Lung (tissue), 12 donors: ENCODE results near the gene GNAS-AS1. TPM values are rescaled to one million over a fixed set of nuclear protein-coding genes. Genes with fewer than 3 reads are reported as not detected.

Experiments
- ATAC-seq: fragments of 200-7000 bp; cut with Tn5 transposase; one replicate; pipeline ENCODE4 v1.9.1; 2020; ENCODE audit warnings: moderate number of reproducible peaks; ENCODE audit not compliant: insufficient read depth, low FRiP score
- DNase-seq, 3 donors: peaks; one replicate each; pipeline ENCODE4 v3.0.0-alpha.2; 2013 to 2017
- H3K27ac ChIP-seq, 2 donors: one replicate each; pipeline ENCODE4 v1.5.1; 2013; ENCODE audit warnings: mild to moderate bottlenecking in 2 of 2, moderate library complexity in 2 of 2, control low read depth in 1 of 2, inconsistent platforms in 1 of 2, low read depth in 1 of 2, low read length in 1 of 2
- H3K27me3 ChIP-seq, 3 donors: one replicate each; pipeline ENCODE4 v1.5.1; 2013; ENCODE audit warnings: low read length in 2 of 3; ENCODE audit not compliant: control insufficient read depth in 3 of 3, insufficient read depth in 3 of 3
- H3K36me3 ChIP-seq, 4 donors: one replicate each; pipeline ENCODE4 v1.5.1; 2013; ENCODE audit warnings: low read length in 4 of 4, mild to moderate bottlenecking in 1 of 4, moderate library complexity in 1 of 4; ENCODE audit not compliant: control insufficient read depth in 4 of 4, insufficient read depth in 4 of 4
- H3K4me1 ChIP-seq, 5 donors: one replicate each; pipeline ENCODE4 v1.5.1; 2013; ENCODE audit warnings: low read length in 5 of 5, mild to moderate bottlenecking in 2 of 5, moderate library complexity in 1 of 5; ENCODE audit not compliant: control insufficient read depth in 5 of 5, insufficient read depth in 5 of 5
- H3K4me3 ChIP-seq: one replicate; pipeline ENCODE4 v1.5.1; 2013; ENCODE audit warnings: mild to moderate bottlenecking, control low read depth, moderate library complexity
- H3K9ac ChIP-seq, 2 donors: one replicate each; pipeline ENCODE4 v1.5.1; 2013; ENCODE audit warnings: low read length in 2 of 2, control low read depth in 1 of 2; ENCODE audit not compliant: insufficient read depth in 1 of 2
- H3K9me3 ChIP-seq, 4 donors: one replicate each; pipeline ENCODE4 v1.5.1; 2013; ENCODE audit warnings: low read length in 3 of 4, mild to moderate bottlenecking in 1 of 4, moderate library complexity in 1 of 4; ENCODE audit not compliant: control insufficient read depth in 4 of 4, insufficient read depth in 3 of 4
- CTCF ChIP-seq: IDR thresholded peaks from 2 replicates; pipeline ENCODE4 v1.5.1; 2012; ENCODE audit warnings: mild to moderate bottlenecking; ENCODE audit errors: control extremely low read depth, extremely low read depth
- whole genome bisulfite sequencing, 2 donors: extraction: QIAGEN DNeasy Blood & Tissue Kit; methylation state at CpG; one replicate each; pipeline ENCODE4 v1.1.7; 2013; 5-methylcytosine and 5-hydroxymethylcytosine counted together
- polyA plus RNA-seq, 2 donors: library from polyadenylated mRNA; stranded (reverse); fragments of 200-250 nt; gene quantifications; one replicate each; pipeline ENCODE4 v1.2.1, GENCODE V29; 2013
- total RNA-seq, 2 donors: library from RNA; depleted of rRNA in 1 of 2; stranded (reverse); fragments of >200 nt in 1 of 2; gene quantifications; one replicate each; pipeline ENCODE4 v1.2.1, GENCODE V29; 2014 to 2021
- donor health status: control.
- donor health status: control.
- donor health status: Bipolar disorder and iron deficiency.
- donor health status: healthy.
- donor health status: DM: yes; HTN: yes; CAD: no.

Gene GNAS-AS1
- total and polyA plus RNA-seq, 4 donors: 0.07 to 1.9 (median 0.74) TPM

GRCh38 chr20:58895448-58896180 is 44.9 kb upstream of the GNAS-AS1 start:
- Histone ChIP-seq H3K4me3 (no peak overlapping the region), H3K27me3 (no peaks in the 10 kb centered on the region), H3K9me3 (no peaks in the 10 kb centered on the region), H3K36me3 (peaks cover 3 to 14% (median 10%) of the 10 kb centered on the region in 4 donors), H3K4me1 (peaks cover 7 to 78% (median 53%) of the 10 kb centered on the region in 5 donors), H3K9ac (peak overlapping the region in 1 of 2 donors; percentile 30), H3K27ac (peak overlapping the region; percentile 3 to 7)
- DNase-seq (no peak), ATAC-seq (no peak)
- 52 to 68% methylated on average over 13 of the region's 13 CpGs for WGBS, 2 donors
- TF ChIP-seq CTCF: no peak

DNA sequence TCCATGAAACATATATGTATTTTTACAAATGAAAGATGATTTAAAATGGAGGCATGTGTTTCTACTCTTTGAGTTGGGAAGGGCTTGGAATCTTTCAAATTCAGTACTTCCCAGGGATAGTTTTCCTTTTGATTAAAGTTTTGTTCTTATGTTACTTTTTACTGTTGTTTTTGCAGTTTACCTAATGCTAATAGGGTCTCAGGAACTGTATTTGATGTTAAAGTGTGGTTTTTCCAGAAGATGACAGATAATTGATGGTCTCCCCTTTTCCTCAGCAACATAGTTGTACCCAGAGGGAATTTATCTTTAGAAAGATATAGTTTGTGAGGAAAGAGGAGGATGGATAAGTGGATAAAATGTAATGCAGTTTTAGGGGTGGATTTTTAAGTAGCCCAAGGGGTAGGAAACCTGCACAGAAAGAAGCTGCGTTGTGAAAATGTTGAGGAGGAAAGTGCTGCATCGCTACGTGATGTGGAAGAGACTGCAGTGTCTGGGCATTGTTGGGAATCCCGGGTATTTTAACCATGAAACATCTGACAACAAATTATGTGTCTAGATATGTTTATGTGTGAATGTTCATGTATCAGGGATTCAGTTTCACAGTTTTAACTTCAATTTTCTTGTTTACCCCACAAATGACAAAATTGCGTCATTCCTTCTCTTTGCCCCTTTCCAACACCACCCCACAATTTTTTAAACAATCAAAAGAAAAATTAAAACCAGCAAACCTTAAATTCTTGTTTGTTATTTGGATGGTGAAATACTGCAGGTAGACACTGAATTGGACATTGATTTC is 44.1 kb upstream of the GNAS-AS1 start:
- peaks cover 7 to 77% (median 47%) of the 10 kb centered on the region in 5 donors for H3K4me1 ChIP-seq
- WGBS, 2 donors: 34 to 36% methylated on average over 5 of the region's 5 CpGs
- no peak for TF ChIP-seq CTCF
- peak overlapping the region in 1 of 2 donors; percentile 29 for H3K27ac ChIP-seq
- H3K9ac ChIP-seq: peak overlapping the region in 1 of 2 donors; percentile 97
- ATAC-seq (no peak), DNase-seq (no peak)
- H3K36me3 ChIP-seq: peaks cover 3 to 9% (median 8%) of the 10 kb centered on the region in 4 donors
- H3K9me3 ChIP-seq: no peaks in the 10 kb centered on the region
- no peaks in the 10 kb centered on the region for H3K27me3 ChIP-seq
- no peak overlapping the region for H3K4me3 ChIP-seq

DNA sequence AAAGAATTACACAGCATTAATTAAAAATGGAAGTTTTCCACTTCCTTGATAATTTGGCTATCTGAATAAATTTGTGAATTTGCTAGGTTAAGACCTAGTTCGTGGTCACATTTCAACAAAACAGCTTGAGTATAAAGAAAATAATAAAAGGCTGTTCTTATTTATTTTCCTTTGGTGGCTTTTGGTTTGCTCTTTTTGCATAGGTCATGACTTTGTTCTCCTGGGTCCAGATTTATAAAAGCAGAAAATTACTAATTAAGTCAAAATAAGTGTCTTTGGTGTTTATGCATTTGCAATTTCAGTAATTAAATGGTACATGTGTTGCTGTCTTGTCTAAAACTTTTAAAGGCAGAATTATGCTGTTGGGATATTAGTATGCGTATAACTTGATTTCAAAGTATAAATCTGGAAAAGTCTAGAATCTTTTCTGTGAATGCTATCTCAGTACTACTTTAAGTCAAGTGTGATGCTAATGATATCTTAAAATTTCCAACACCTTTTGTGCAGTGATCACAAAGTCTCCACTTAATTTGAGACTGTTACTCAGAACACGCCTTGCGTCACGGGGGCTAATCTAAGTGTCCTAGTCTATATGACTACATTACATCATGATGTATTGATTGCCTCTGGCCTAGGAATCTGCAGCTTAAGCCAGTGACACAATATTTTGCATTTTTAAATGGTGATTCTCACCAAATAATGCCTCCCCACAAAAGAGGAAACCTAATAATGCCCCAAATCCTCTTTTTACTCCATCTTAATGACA is 42.8 kb upstream of the GNAS-AS1 start:
- no peak for TF ChIP-seq CTCF
- peaks cover 4 to 65% (median 37%) of the 10 kb centered on the region in 5 donors for H3K4me1 ChIP-seq
- no peak overlapping the region for H3K27ac ChIP-seq
- ATAC-seq: no peak
- no peaks in the 10 kb centered on the region for H3K9me3 ChIP-seq
- peak in 1 of 3 donors; percentile 46 for DNase-seq
- H3K27me3 ChIP-seq: no peaks in the 10 kb centered on the region
- peaks cover under 1 to 3% (median 2%) of the 10 kb centered on the region in 4 donors for H3K36me3 ChIP-seq
- whole genome bisulfite sequencing, 2 donors: 58 to 66% methylated on average over 5 of the region's 5 CpGs
- H3K4me3 ChIP-seq: no peak overlapping the region
- H3K9ac ChIP-seq: peak overlapping the region; percentile 28 to 97
